Adrenal gland (tissue), 5 donors: ENCODE data around the gene ITGAV.

ENCODE experiments used
- POLR2A ChIP-seq, 2 donors: fragments of 450-650 bp; IDR thresholded peaks; one replicate each; pipeline ENCODE4 v1.6.1; 2017; ENCODE audit warnings: antibody characterized with exemption in 2 of 2, mild to moderate bottlenecking in 2 of 2, moderate library complexity in 1 of 2
- TF ChIP-seq, protein P1 (sequence below), 6 experiments: fragments of 450-650 bp in 4 of 6; fragments of 200-600 bp in 2 of 6; sonication (generic) in 1 of 6; IDR thresholded peaks; 1 replicate in 5 of 6; 2 replicates in 1 of 6; pipeline versions ENCODE4 v1.5.1 to v1.8.0; 2016 to 2021; ENCODE audit warnings: antibody characterized with exemption in 6 of 6, mild to moderate bottlenecking in 2 of 6, moderate library complexity in 1 of 6
- donor health status: DM: no; HTN: no; CAD: no.

DNA sequence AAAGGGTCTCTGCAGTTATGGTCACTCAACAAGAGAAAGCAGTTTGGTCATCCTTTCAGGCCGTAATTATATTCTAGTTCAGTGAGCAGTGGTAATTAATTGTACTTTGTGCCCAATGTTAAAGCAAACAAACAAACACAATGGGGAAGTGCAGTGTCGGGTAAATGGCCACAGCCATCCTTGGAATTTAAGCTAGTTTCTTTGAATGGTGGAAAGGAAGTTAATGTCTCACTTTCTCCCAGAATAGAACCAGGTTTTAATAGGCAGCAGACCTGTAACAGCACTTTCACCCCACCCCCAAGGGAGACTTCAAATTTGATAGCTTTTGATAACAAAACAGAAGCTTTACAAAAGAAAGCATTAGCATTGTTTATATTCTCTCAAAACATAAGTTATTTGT, 20.0 kb upstream of the ITGAV start:
- no peak for TF ChIP-seq POLR2A (IDR thresholded peaks at IDR 0.05)
- TF ChIP-seq, protein P1, sequence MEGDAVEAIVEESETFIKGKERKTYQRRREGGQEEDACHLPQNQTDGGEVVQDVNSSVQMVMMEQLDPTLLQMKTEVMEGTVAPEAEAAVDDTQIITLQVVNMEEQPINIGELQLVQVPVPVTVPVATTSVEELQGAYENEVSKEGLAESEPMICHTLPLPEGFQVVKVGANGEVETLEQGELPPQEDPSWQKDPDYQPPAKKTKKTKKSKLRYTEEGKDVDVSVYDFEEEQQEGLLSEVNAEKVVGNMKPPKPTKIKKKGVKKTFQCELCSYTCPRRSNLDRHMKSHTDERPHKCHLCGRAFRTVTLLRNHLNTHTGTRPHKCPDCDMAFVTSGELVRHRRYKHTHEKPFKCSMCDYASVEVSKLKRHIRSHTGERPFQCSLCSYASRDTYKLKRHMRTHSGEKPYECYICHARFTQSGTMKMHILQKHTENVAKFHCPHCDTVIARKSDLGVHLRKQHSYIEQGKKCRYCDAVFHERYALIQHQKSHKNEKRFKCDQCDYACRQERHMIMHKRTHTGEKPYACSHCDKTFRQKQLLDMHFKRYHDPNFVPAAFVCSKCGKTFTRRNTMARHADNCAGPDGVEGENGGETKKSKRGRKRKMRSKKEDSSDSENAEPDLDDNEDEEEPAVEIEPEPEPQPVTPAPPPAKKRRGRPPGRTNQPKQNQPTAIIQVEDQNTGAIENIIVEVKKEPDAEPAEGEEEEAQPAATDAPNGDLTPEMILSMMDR (IDR thresholded peaks at IDR 0.05), result no peak
